GM23248 (cell line): ENCODE measurements around the gene TIPIN. TPM values are rescaled to one million over a fixed set of nuclear protein-coding genes. Genes with fewer than 3 reads are reported as not detected.
A peak's percentile ranks its signal among the peaks of the same experiment; 100 is the strongest.

ENCODE experiments used
- DNase-seq: peaks from one replicate; pipeline ENCODE4 v3.0.0-alpha.2; 2015
- H2AFZ ChIP-seq: fragments of 200-600 bp; sonication (generic); 2 replicates; pipeline ENCODE4 v1.6.1; 2016; ENCODE audit warnings: antibody characterized with exemption
- H3F3A ChIP-seq: fragments of 200-600 bp; sonication (generic); 2 replicates; pipeline ENCODE4 v1.6.1; 2016; ENCODE audit warnings: mild to moderate bottlenecking, antibody characterized with exemption, mixed run types; ENCODE audit not compliant: insufficient read depth
- H3K27ac ChIP-seq: fragments of 200-600 bp; sonication (generic); 2 replicates; pipeline ENCODE4 v1.5.1; 2016; ENCODE audit warnings: mild to moderate bottlenecking
- H3K27me3 ChIP-seq: fragments of 200-600 bp; sonication (generic); replicated peaks from 2 replicates; pipeline ENCODE4 v1.6.1; 2016; ENCODE audit warnings: mild to moderate bottlenecking; ENCODE audit not compliant: insufficient read depth
- H3K36me3 ChIP-seq: fragments of 200-600 bp; sonication (generic); 2 replicates; pipeline ENCODE4 v1.6.1; 2016; ENCODE audit warnings: low read depth, mild to moderate bottlenecking
- H3K4me1 ChIP-seq: fragments of 200-600 bp; sonication (generic); 2 replicates; pipeline ENCODE4 v1.6.1; 2016; ENCODE audit warnings: mild to moderate bottlenecking; ENCODE audit not compliant: insufficient read depth
- H3K4me2 ChIP-seq: fragments of 200-600 bp; sonication (generic); one replicate; pipeline ENCODE4 v1.6.1; 2016; ENCODE audit warnings: mild to moderate bottlenecking; ENCODE audit not compliant: unreplicated experiment
- H3K4me3 ChIP-seq: fragments of 200-600 bp; sonication (generic); 2 replicates; pipeline ENCODE4 v1.5.1; 2016; ENCODE audit warnings: mild to moderate bottlenecking
- H3K79me2 ChIP-seq: fragments of 200-600 bp; sonication (generic); 2 replicates; pipeline ENCODE4 v1.6.1; 2016; ENCODE audit warnings: mild to moderate bottlenecking; ENCODE audit not compliant: insufficient read depth
- H3K9ac ChIP-seq: fragments of 200-600 bp; sonication (generic); 2 replicates; pipeline ENCODE4 v1.6.1; 2016; ENCODE audit warnings: mild to moderate bottlenecking
- H3K9me2 ChIP-seq: fragments of 200-600 bp; sonication (generic); 2 replicates; pipeline ENCODE4 v1.6.1; 2016; ENCODE audit warnings: mixed run types, mild to moderate bottlenecking, moderate library complexity; ENCODE audit not compliant: insufficient read depth
- H3K9me3 ChIP-seq: fragments of 200-600 bp; sonication (generic); one replicate; pipeline ENCODE4 v1.6.1; 2017; ENCODE audit warnings: low read depth
- H4K20me1 ChIP-seq: fragments of 200-600 bp; sonication (generic); 2 replicates; pipeline ENCODE4 v1.6.0; 2016; ENCODE audit not compliant: insufficient read depth
- EZH2 ChIP-seq: fragments of 200-600 bp; sonication (generic); IDR thresholded peaks from 2 replicates; pipeline ENCODE4 v1.6.1; 2018; ENCODE audit warnings: antibody characterized with exemption, mild to moderate bottlenecking; ENCODE audit not compliant: insufficient read depth, poor library complexity, severe bottlenecking
- EZH2phosphoT487 ChIP-seq: fragments of 200-600 bp; sonication (generic); IDR thresholded peaks from 2 replicates; pipeline ENCODE4 v1.6.1; 2018; ENCODE audit warnings: antibody characterized with exemption, moderate library complexity, mild to moderate bottlenecking, low read depth; ENCODE audit not compliant: insufficient read depth
- WGBS, 2 experiments: methylation state at CpG; one replicate each; pipeline ENCODE4 v1.1.6; 2015 to 2017; ENCODE audit warnings: low lambda C conversion rate in 2 of 2, low coverage in 1 of 2; ENCODE audit errors: missing lambda C conversion rate in 2 of 2; 5-methylcytosine and 5-hydroxymethylcytosine counted together
- in situ Hi-C: fragments of 300-500 bp; cut with MboI; formaldehyde crosslinking; loops from 2 replicates; pipeline ENCODE4 v1.15.0; 2020
- polyA plus RNA-seq: library from polyadenylated mRNA; unstranded; fragments of >200 nt; fragmentation: Nextera tagmentation; extraction: Ambion mirVana; gene quantifications from 2 replicates; pipeline ENCODE4 v1.2.1, GENCODE V29; 2016
- total RNA-seq: library from RNA; depleted of rRNA; stranded (reverse); fragments of >200 nt; shearing (Covaris generic); gene quantifications from 2 replicates; pipeline ENCODE4 v1.2.3, GENCODE V29; 2014

The TIPIN gene
- total and polyA plus RNA-seq, 2 experiments from 2014 or later, result 4.6 to 9.6 TPM

DNA sequence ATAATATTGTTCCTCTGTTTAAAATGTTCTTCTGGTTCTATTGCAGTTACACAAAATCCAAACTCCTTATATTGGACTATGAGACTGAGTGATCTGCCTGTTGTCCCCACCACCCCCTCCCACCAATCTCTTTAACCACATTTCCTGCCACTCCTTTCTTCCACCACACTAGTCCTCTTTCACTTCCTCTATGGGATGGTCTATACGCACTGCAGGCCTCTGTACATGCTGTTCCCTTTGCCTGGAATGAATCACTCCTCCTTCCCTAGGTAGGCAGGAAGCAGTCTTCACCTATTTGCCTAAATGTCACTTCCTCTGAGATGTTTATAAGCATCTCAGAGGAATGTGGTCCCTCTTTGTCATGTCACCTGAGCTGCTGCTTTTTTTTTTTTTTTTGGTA is 34.2 kb upstream of the TIPIN start:
- Histone ChIP-seq H3K36me3 (no peaks in the 10 kb centered on the region), H3K4me3 (no peak overlapping the region), H3K27ac (no peak overlapping the region), H3K9me3 (no peaks in the 10 kb centered on the region), H2AFZ (no peak overlapping the region), H4K20me1 (peaks cover 25% of the 10 kb centered on the region), H3K9ac (no peak overlapping the region), H3F3A (peaks cover 8% of the 10 kb centered on the region; the same call in 1 of the 2 replicates), H3K4me1 (peaks cover 17% of the 10 kb centered on the region), H3K27me3 (no peaks in the 10 kb centered on the region), H3K79me2 (peaks cover 92% of the 10 kb centered on the region), H3K9me2 (no peaks in the 10 kb centered on the region), H3K4me2 (no peak overlapping the region)
- 79 to 85% methylated on average over 1 of the region's 1 CpG for WGBS, 2 experiments
- in situ Hi-C loops, result no loop called here
- DNase-seq, result no peak
- TF ChIP-seq EZH2 (no peak), EZH2phosphoT487 (no peak)

DNA sequence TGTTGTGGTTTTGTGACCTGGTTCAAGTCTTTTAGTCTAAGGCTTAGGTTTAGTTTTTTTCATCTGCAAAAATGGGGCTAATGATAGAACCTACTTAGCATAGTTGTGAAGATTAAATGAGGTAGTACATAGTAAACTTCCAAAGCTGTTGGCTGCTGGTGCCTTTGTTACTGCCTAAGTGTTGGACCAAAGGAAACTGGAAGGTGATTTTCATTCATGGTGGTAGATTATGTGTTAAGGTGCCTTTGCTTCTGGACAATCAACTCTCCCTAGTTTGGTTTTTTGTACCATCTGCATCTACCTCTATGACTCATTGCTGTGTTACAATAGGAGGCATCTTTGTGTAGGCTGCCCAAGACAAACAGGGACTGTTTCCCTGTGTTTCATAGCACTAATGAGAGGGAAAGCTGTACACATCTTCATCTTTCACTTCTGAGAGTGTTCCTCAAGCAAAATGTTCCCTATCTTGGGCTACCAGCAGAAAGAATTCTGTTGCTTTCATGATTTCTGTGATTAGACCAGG is 33.4 kb upstream of the TIPIN start:
- TF ChIP-seq EZH2phosphoT487 (no peak), EZH2 (no peak)
- H3K9ac ChIP-seq, result no peak overlapping the region
- in situ Hi-C loops, result no loop called here

GRCh38 chr15:66389098-66389858 is 32.8 kb upstream of the TIPIN start:
- Histone ChIP-seq H3K4me1 (peaks cover 17% of the 10 kb centered on the region), H3K9me3 (no peaks in the 10 kb centered on the region), H3K27ac (no peak overlapping the region), H3K9ac (no peak overlapping the region), H3K79me2 (peaks cover 85% of the 10 kb centered on the region), H3K4me3 (no peak overlapping the region), H3K36me3 (no peaks in the 10 kb centered on the region), H3F3A (peaks cover 8% of the 10 kb centered on the region; the same call in 1 of the 2 replicates), H3K4me2 (no peak overlapping the region), H3K9me2 (no peaks in the 10 kb centered on the region), H2AFZ (no peak overlapping the region), H4K20me1 (peaks cover 22% of the 10 kb centered on the region), H3K27me3 (no peaks in the 10 kb centered on the region)
- in situ Hi-C loops, result no loop called here
- no peak for TF ChIP-seq EZH2
- no peak for TF ChIP-seq EZH2phosphoT487
- WGBS, 2 experiments, result 85 to 87% methylated on average over 14 of the region's 14 CpGs
- DNase-seq, result no peak

More for the DNA sequence above, 33.4 kb upstream of the TIPIN start:
- H3K27ac ChIP-seq, result no peak overlapping the region
- H3K36me3 ChIP-seq, result no peaks in the 10 kb centered on the region
- H3K79me2 ChIP-seq, result peaks cover 92% of the 10 kb centered on the region
- H3K9me3 ChIP-seq, result no peaks in the 10 kb centered on the region
- peaks cover 25% of the 10 kb centered on the region for H4K20me1 ChIP-seq
- H3F3A ChIP-seq, result peaks cover 8% of the 10 kb centered on the region; the same call in 1 of the 2 replicates
- H3K4me1 ChIP-seq, result peaks cover 17% of the 10 kb centered on the region
- no peak overlapping the region for H3K4me2 ChIP-seq
- no peaks in the 10 kb centered on the region for H3K9me2 ChIP-seq
- no peaks in the 10 kb centered on the region for H3K27me3 ChIP-seq
- DNase-seq, result peak; percentile 60
- no peak overlapping the region for H3K4me3 ChIP-seq
- no peak overlapping the region for H2AFZ ChIP-seq

GRCh38 chr15:66388576-66388975 is 32.1 kb upstream of the TIPIN start:
- no peaks in the 10 kb centered on the region for H3K9me3 ChIP-seq
- H3F3A ChIP-seq, result peaks cover 8% of the 10 kb centered on the region; the same call in 1 of the 2 replicates
- 82 to 89% methylated on average over 5 of the region's 5 CpGs for WGBS, 2 experiments
- H3K4me1 ChIP-seq, result peaks cover 17% of the 10 kb centered on the region
- peaks cover 15% of the 10 kb centered on the region for H4K20me1 ChIP-seq
- peaks cover 78% of the 10 kb centered on the region for H3K79me2 ChIP-seq
- TF ChIP-seq EZH2, result no peak
- no peak for TF ChIP-seq EZH2phosphoT487
- no peak overlapping the region for H3K27ac ChIP-seq
- in situ Hi-C loops, result no loop called here
- H3K9ac ChIP-seq, result peak overlapping the region; percentile 81; the same call in 1 of the 2 replicates
- H3K4me2 ChIP-seq, result peak overlapping the region; percentile 81
- DNase-seq, result no peak
- no peaks in the 10 kb centered on the region for H3K27me3 ChIP-seq
- no peak overlapping the region for H2AFZ ChIP-seq
- H3K36me3 ChIP-seq, result no peaks in the 10 kb centered on the region
- no peaks in the 10 kb centered on the region for H3K9me2 ChIP-seq
- H3K4me3 ChIP-seq, result peak overlapping the region; percentile 88
